Measurements from ENCODE around the gene TMEM117. TPM values are rescaled to one million over a fixed set of nuclear protein-coding genes. Genes with fewer than 3 reads are reported as not detected.

The TMEM117 gene
- polyA plus RNA-seq, 1 donor: 14.9 TPM

GRCh38 chr12:44077294-44077693, 241.4 kb downstream of the TMEM117 start:
- peak in 1 of 2 donors; percentile 25 for DNase-seq
- Histone ChIP-seq H3K36me3 (ENCODE audit: control insufficient read depth, insufficient read depth, low read length) (no peaks in the 10 kb centered on the region), H3K9me3 (ENCODE audit: control insufficient read depth, low read depth, low read length) (no peaks in the 10 kb centered on the region), H3K27me3 (ENCODE audit: control insufficient read depth, insufficient read depth, low read length) (no peaks in the 10 kb centered on the region), H3K27ac (ENCODE audit: low read length) (no peak overlapping the region), H3K4me1 (ENCODE audit: control insufficient read depth, insufficient read depth, low read length) (no peaks in the 10 kb centered on the region), H3K4me3 (ENCODE audit: low read length) (no peak overlapping the region)
- 0% methylated on average over 1 of the region's 2 CpGs for WGBS (ENCODE audit: insufficient coverage, low lambda C conversion rate)

DNA sequence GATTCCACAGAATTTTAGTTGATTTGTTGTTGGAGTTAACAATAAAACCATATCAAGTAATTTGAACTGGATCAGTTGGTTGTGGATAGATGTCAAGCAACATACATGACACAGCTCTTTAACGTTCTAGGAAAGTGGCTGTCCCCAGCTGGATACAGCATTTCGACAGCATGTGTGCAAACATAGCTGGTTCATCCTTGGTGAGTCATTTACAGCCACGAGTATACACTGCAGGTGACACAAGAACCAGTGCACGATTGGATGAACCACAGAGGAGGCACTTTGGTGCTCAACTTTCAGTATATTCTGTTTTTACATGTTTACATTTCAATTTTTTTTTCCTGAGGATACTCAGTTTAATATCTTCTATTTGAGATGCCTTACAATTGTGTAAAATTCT, 242.4 kb downstream of the TMEM117 start:
- H3K4me1 ChIP-seq (ENCODE audit: control insufficient read depth, insufficient read depth, low read length): no peaks in the 10 kb centered on the region
- no peak overlapping the region for H3K4me3 ChIP-seq (ENCODE audit: low read length)
- no peaks in the 10 kb centered on the region for H3K9me3 ChIP-seq (ENCODE audit: control insufficient read depth, low read depth, low read length)
- DNase-seq: no peak
- no CpG with 5 or more reads among the region's 4 CpGs for WGBS (ENCODE audit: insufficient coverage, low lambda C conversion rate)
- H3K27ac ChIP-seq (ENCODE audit: low read length): no peak overlapping the region
- H3K36me3 ChIP-seq (ENCODE audit: control insufficient read depth, insufficient read depth, low read length): no peaks in the 10 kb centered on the region
- no peaks in the 10 kb centered on the region for H3K27me3 ChIP-seq (ENCODE audit: control insufficient read depth, insufficient read depth, low read length)

DNA sequence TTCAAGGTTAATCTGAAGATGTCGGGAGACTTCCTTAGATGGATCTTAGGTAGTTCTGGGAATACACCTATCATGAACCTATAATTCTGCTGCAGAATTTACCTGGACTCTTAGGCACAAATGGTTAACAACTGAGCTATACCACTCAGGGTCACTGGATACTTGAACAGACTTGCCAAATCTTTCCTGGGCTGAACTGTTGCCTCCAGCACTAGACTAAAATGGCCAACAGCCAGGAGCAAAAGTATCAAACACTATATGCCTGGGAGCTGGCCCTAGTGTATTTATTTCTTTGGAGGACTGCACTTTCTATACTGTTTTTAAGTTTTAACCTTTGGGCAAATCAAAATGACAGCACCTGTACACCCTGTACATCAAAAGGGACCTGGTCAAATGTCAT, 252.8 kb downstream of the TMEM117 start:
- Histone ChIP-seq H3K4me3 (ENCODE audit: low read length) (no peak overlapping the region), H3K9me3 (ENCODE audit: control insufficient read depth, low read depth, low read length) (no peaks in the 10 kb centered on the region), H3K36me3 (ENCODE audit: control insufficient read depth, insufficient read depth, low read length) (no peaks in the 10 kb centered on the region), H3K27me3 (ENCODE audit: control insufficient read depth, insufficient read depth, low read length) (no peaks in the 10 kb centered on the region), H3K4me1 (ENCODE audit: control insufficient read depth, insufficient read depth, low read length) (no peaks in the 10 kb centered on the region), H3K27ac (ENCODE audit: low read length) (no peak overlapping the region)
- WGBS (ENCODE audit: insufficient coverage, low lambda C conversion rate): no CpG with 5 or more reads among the region's 1 CpG
- DNase-seq: no peak

DNA sequence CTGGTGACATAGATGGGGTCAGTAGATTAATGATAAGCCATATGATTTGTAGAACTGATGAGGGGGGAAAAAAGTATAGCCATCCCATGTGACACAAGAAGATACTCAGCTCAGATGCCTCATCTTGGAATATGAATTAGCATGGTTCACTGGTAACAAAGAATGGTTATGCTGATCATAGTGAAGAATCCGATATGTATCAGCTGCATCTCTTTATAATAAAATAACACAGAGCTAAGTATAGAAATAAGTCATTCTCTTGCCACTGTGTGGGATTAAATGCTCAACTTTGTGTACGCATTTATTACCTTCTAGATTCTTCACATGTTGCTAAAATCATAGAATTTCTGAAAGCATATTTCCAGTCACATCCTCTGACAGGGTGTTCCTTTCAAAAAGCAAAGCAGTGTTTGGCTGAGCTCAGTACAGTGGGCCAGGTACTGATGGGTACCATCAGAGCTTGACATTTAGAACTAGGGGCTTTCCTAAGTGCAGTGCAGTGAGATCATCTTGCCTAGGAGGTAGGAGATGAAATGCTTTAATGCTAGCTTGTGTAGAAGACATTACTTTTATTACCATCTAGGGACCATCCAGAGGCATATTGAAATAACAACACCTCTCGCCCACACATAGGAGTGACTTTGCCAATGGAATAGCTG, 256.2 kb downstream of the TMEM117 start:
- Histone ChIP-seq H3K4me1 (ENCODE audit: control insufficient read depth, insufficient read depth, low read length) (no peaks in the 10 kb centered on the region), H3K36me3 (ENCODE audit: control insufficient read depth, insufficient read depth, low read length) (no peaks in the 10 kb centered on the region), H3K4me3 (ENCODE audit: low read length) (no peak overlapping the region), H3K27ac (ENCODE audit: low read length) (no peak overlapping the region), H3K27me3 (ENCODE audit: control insufficient read depth, insufficient read depth, low read length) (no peaks in the 10 kb centered on the region), H3K9me3 (ENCODE audit: control insufficient read depth, low read depth, low read length) (no peaks in the 10 kb centered on the region)
- no peak for DNase-seq
- WGBS (ENCODE audit: insufficient coverage, low lambda C conversion rate): 100% methylated on average over 1 of the region's 3 CpGs

GRCh38 chr12:44098786-44099185, 262.9 kb downstream of the TMEM117 start:
- no peak for DNase-seq
- H3K9me3 ChIP-seq (ENCODE audit: control insufficient read depth, low read depth, low read length): no peaks in the 10 kb centered on the region
- no peaks in the 10 kb centered on the region for H3K4me1 ChIP-seq (ENCODE audit: control insufficient read depth, insufficient read depth, low read length)
- no peaks in the 10 kb centered on the region for H3K36me3 ChIP-seq (ENCODE audit: control insufficient read depth, insufficient read depth, low read length)
- no peak overlapping the region for H3K27ac ChIP-seq (ENCODE audit: low read length)
- 43% methylated on average over 1 of the region's 1 CpG for WGBS (ENCODE audit: insufficient coverage, low lambda C conversion rate)
- H3K27me3 ChIP-seq (ENCODE audit: control insufficient read depth, insufficient read depth, low read length): no peaks in the 10 kb centered on the region
- no peak overlapping the region for H3K4me3 ChIP-seq (ENCODE audit: low read length)

- Histone ChIP-seq H3K27me3 (ENCODE audit: control insufficient read depth, insufficient read depth, low read length) (no peaks in the 10 kb centered on the region), H3K4me3 (ENCODE audit: low read length) (no peak overlapping the region), H3K27ac (ENCODE audit: low read length) (no peak overlapping the region), H3K36me3 (ENCODE audit: control insufficient read depth, insufficient read depth, low read length) (no peaks in the 10 kb centered on the region), H3K9me3 (ENCODE audit: control insufficient read depth, low read depth, low read length) (no peaks in the 10 kb centered on the region), H3K4me1 (ENCODE audit: control insufficient read depth, insufficient read depth, low read length) (no peaks in the 10 kb centered on the region)
- no peak for DNase-seq
- WGBS (ENCODE audit: insufficient coverage, low lambda C conversion rate): 100% methylated on average over 1 of the region's 1 CpG
Observed at GRCh38 chr12:44099486-44099885, 263.6 kb downstream of the TMEM117 start.

DNA sequence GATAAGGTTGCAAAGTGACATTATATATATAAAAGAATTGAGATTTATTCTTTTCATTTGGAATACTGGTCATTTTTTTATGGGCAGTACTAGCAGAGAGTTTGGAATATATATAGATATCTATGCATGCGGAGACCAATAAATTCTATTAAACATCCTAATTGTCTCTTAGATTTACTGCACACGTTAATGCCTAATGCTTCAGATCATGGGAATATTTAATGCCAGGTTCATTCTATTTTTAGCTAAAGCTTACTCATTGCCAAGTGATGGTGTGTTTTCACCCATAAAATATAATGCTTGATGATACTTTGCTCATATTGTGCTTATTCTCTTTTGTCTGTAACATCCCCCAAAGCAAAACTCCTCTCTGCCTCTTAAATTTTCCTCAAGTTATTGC, 264.4 kb downstream of the TMEM117 start:
- no peaks in the 10 kb centered on the region for H3K9me3 ChIP-seq (ENCODE audit: control insufficient read depth, low read depth, low read length)
- WGBS (ENCODE audit: insufficient coverage, low lambda C conversion rate): 86% methylated on average over 1 of the region's 2 CpGs
- no peaks in the 10 kb centered on the region for H3K4me1 ChIP-seq (ENCODE audit: control insufficient read depth, insufficient read depth, low read length)
- no peak overlapping the region for H3K27ac ChIP-seq (ENCODE audit: low read length)
- H3K4me3 ChIP-seq (ENCODE audit: low read length): no peak overlapping the region
- no peaks in the 10 kb centered on the region for H3K27me3 ChIP-seq (ENCODE audit: control insufficient read depth, insufficient read depth, low read length)
- no peak for DNase-seq
- H3K36me3 ChIP-seq (ENCODE audit: control insufficient read depth, insufficient read depth, low read length): no peaks in the 10 kb centered on the region

- no peaks in the 10 kb centered on the region for H3K9me3 ChIP-seq (ENCODE audit: control insufficient read depth, low read depth, low read length)
- no peaks in the 10 kb centered on the region for H3K27me3 ChIP-seq (ENCODE audit: control insufficient read depth, insufficient read depth, low read length)
- 86% methylated on average over 1 of the region's 4 CpGs for WGBS (ENCODE audit: insufficient coverage, low lambda C conversion rate)
- DNase-seq: no peak
- no peaks in the 10 kb centered on the region for H3K4me1 ChIP-seq (ENCODE audit: control insufficient read depth, insufficient read depth, low read length)
- H3K27ac ChIP-seq (ENCODE audit: low read length): no peak overlapping the region
- no peak overlapping the region for H3K4me3 ChIP-seq (ENCODE audit: low read length)
- H3K36me3 ChIP-seq (ENCODE audit: control insufficient read depth, insufficient read depth, low read length): no peaks in the 10 kb centered on the region
Observed at GRCh38 chr12:44101475-44101874, 265.6 kb downstream of the TMEM117 start.

- Histone ChIP-seq H3K27me3 (ENCODE audit: control insufficient read depth, insufficient read depth, low read length) (no peaks in the 10 kb centered on the region), H3K27ac (ENCODE audit: low read length) (no peak overlapping the region), H3K36me3 (ENCODE audit: control insufficient read depth, insufficient read depth, low read length) (no peaks in the 10 kb centered on the region), H3K4me1 (ENCODE audit: control insufficient read depth, insufficient read depth, low read length) (no peaks in the 10 kb centered on the region), H3K4me3 (ENCODE audit: low read length) (no peak overlapping the region), H3K9me3 (ENCODE audit: control insufficient read depth, low read depth, low read length) (no peaks in the 10 kb centered on the region)
- DNase-seq: no peak
- WGBS (ENCODE audit: insufficient coverage, low lambda C conversion rate): no CpG with 5 or more reads among the region's 2 CpGs
Observed at GRCh38 chr12:44114906-44115305, 279.0 kb downstream of the TMEM117 start.

- WGBS (ENCODE audit: insufficient coverage, low lambda C conversion rate): no CpG with 5 or more reads among the region's 1 CpG
- no peak for DNase-seq
- Histone ChIP-seq H3K27me3 (ENCODE audit: control insufficient read depth, insufficient read depth, low read length) (no peaks in the 10 kb centered on the region), H3K4me3 (ENCODE audit: low read length) (no peak overlapping the region), H3K4me1 (ENCODE audit: control insufficient read depth, insufficient read depth, low read length) (no peaks in the 10 kb centered on the region), H3K27ac (ENCODE audit: low read length) (no peak overlapping the region), H3K9me3 (ENCODE audit: control insufficient read depth, low read depth, low read length) (no peaks in the 10 kb centered on the region), H3K36me3 (ENCODE audit: control insufficient read depth, insufficient read depth, low read length) (no peaks in the 10 kb centered on the region)
Observed at GRCh38 chr12:44117337-44117736, 281.5 kb downstream of the TMEM117 start.

DNA sequence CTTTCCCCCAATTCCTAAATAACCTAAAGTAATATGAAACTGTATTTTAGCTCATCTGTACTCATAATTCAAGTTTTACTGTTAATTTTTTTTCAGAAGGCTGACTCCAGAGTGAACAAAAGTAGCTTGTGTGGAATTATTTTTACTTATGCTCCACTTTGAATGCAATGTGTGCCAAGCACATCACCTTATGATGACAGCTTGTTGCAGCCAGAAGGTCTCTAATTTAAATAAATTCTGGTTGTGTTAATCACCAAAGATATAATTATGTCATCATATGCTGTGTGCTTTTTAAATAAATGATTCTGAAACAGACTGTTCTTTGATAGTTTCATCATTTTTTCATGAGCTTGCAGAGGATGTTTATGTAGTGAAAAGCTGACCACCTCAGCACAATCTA, 283.1 kb downstream of the TMEM117 start:
- Histone ChIP-seq H3K27me3 (ENCODE audit: control insufficient read depth, insufficient read depth, low read length) (no peaks in the 10 kb centered on the region), H3K9me3 (ENCODE audit: control insufficient read depth, low read depth, low read length) (no peaks in the 10 kb centered on the region), H3K4me3 (ENCODE audit: low read length) (no peak overlapping the region), H3K4me1 (ENCODE audit: control insufficient read depth, insufficient read depth, low read length) (no peaks in the 10 kb centered on the region), H3K27ac (ENCODE audit: low read length) (no peak overlapping the region), H3K36me3 (ENCODE audit: control insufficient read depth, insufficient read depth, low read length) (no peaks in the 10 kb centered on the region)
- DNase-seq: no peak
